ENCODE data around the gene VWF.
A peak's percentile ranks its signal among the peaks of the same experiment; 100 is the strongest.

Gene VWF

DNA sequence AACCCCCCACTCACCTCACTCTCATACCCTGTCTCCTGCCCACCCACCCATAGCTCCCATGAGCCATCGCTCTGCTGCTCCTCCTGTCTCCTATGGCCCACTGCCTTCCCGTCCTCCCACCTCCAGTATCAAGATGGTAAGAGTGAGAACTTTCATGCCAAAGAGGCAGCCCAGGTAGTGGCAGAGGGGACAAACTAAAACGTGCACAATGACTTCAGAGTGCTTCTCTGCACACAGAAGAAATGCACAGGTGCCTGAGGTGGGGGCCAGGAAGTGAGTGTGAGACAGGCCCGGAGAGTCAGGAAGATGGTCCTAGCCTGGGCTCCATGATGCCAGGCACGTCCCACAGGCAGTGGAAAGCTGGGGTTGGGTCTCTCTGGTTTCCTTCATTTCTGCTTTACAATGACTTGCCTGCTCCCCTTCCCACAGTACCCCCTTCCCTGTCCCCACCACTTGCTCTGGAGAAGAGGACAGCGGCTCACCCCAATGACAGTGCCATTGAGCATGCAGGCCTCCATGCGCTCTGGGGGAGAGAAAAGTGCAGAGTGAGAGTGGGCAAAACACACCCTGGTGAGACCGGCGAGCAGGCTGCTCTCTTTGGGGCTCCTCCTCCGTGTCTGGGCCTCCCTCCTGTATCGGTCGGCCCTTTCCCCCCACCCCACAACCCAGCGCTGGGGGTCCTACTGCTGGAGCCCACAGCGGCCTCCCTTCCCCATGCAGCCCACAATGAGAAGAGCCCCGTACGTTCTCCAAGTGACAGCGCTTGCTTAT lies 156.6 kb downstream of the VWF start:
- intact Hi-C loops (cut with DNase I): no loop called here
- DNase-seq: no peak

DNA sequence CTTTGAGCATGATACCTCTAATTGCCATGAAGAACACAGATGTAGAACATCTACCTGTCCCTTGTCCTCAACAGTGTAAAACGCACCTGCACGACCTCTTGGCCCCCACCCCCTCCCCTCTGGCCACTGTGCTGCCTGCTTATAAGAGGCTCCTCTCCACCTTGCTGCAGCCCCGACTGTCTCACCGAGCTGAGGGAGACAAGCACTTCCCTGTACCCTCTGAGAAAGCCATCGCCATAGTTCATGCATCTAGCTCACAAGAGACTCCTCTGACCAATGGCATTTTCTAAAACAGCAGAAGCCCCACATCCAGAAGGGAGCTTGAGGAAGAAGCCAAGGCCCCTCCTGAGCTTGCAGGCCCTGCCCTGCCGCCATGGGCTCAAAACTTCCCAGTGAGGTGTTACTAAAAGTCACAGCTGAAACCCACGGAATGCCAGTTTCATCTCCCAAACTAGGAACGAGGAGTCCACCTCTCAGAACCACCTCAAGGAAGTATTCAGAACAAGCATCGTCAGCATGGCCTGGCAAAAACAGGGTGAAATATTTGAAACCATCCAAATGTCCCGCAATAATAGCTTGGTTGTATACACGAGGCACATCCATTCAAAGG lies 157.9 kb downstream of the VWF start:
- no peak for DNase-seq
- intact Hi-C loops (cut with DNase I): no loop called here

DNA sequence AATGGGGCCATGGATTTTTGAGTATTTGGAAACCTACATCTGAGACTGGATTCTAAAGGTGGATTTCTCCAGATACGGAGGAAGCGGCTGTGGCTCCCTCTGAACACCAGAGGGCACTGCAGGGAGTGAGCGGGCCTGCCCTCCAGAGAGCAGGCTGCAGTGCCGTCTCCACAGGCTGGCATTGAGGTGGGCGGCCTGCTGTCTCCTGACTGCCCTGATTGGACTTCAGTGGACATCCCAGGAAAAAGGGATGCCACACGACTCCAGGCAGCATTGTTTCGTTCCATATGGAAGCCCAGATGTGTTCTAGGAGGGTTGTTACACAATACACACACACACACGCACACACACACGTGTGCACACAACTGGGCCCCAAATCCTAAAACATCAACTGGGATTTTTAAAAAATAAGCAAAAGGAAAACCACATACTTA lies 158.5 kb downstream of the VWF start:
- peak in 9 of 10 donors; percentile 47 to 92 (median 61) for DNase-seq
- intact Hi-C loops (cut with DNase I): no loop called here

DNA sequence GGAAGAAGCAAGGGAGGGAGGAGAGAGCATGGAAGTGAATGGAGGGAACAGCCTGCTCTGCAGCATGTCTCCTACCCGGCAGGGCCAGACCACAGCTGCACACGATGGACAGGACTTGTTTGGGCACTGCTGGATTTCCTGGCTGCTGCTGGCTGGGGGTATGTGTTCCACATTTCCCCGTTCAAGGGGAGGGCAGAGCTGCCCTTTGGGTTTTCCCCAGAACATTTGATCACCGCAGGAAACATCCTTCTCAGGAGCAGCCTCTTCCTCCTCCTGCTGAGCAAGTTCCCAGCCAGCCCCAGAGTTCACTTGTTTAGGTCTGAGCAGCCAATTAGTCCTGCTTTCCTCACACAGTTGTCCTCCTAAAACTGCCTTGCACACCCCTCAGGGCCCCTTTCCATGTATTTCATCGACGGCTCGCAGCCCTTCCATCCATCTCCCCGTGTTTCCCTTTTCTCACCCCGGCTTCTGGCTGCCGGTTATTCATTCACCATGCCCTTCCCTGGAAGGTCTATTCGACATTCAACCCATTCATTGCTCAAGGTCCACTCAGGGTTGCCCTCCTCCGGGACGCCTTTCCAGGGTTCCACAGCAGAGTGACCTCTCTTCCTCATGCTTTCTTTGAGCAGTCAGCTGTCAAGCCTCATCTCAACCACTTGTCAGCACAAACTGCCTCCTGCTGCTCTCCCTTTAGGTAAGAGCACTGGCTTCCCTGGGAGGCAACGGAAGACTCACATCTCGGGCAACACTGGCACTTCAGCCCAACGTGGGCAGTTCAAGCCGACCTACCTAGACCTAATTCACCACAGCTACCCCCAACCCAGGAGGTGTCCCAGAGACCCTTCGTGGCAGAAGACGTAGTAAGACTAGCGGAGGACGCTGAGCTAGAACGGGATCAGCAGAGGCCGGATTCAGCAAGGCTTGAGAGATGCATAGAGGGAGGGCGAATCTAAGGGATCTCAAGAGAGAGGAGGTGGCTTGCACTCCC lies 159.3 kb downstream of the VWF start:
- DNase-seq: peak in 1 of 10 donors; percentile 80
- intact Hi-C loops (cut with DNase I): no loop called here

DNA sequence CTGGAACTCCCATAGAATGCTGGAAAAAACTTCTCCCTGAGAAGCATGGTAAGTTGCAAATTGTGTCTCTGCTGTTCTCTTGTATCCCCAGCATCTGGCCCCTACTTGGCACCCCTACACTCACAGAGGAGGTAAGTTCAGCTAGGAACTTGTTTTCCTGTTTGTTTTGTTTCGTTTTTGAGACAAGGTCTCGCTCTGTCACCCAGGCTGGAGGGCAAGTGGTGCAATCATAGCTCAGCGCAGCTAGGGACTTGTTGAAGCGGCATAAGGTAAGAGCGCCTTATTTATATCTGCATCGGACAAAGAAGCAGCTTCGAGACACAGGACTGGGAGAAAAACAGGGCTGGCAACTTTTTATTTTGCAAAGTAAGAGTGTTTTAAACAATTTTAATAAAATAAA lies 161.0 kb downstream of the VWF start:
- DNase-seq: no peak
- intact Hi-C loops (cut with DNase I): no loop called here

DNA sequence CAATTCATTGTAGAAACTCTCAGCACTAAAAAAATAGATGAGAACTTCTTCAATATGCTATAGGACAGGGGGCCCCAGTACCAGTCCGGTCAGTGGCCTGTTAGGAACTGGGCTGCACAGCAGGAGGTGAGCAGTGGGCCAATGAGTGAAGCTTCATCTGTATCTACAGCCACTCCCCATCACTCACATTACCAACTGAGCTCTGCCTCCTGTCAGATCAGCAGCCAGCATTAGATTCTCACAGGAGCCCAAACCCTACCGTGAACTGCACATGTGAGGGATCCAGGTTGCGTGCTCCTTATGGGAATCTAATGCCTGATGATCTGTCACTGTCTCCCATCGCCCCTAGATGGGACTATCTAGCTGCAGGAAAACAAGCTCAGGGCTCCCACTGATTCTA lies 163.7 kb downstream of the VWF start:
- DNase-seq: no peak
- intact Hi-C loops (cut with DNase I): no loop called here

DNA sequence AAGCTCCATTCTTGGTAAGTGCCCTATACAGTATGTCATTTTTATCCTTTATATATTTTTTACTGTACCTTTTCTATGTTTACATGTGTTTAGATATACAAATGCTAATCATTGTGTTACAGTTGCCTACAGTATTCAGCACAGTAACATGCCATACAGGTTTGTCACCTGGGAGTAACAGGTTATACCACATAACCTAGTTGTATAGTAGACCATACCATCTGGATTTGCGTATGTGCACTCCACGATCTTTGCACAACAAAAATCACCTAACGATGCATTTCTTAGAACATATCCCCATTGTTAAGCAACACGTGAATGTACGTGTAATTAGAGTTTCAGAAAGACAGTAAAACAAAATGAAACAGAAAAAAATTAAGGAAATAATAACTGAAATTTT lies 167.5 kb downstream of the VWF start:
- no peak for DNase-seq
- intact Hi-C loops (cut with DNase I): no loop called here

DNA sequence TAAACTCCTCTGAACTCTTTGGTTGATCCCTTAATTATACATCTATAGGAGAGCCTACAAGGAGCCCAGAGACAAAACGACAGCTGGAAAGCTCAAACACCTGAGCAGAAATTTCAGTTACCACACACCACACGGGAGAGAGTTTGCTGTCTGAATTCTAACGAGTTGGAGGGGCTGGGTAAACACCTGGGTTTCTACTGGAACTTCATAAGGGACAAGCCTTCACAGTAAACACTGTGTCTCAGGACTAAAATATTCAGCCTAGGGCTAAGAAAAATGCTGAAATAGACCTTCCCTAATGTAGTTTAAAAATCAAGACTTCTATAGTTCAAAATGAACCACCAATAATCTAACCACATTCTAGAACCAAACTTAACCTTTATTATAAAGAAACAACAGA lies 169.8 kb downstream of the VWF start:
- intact Hi-C loops (cut with DNase I): no loop called here
- no peak for DNase-seq

DNA sequence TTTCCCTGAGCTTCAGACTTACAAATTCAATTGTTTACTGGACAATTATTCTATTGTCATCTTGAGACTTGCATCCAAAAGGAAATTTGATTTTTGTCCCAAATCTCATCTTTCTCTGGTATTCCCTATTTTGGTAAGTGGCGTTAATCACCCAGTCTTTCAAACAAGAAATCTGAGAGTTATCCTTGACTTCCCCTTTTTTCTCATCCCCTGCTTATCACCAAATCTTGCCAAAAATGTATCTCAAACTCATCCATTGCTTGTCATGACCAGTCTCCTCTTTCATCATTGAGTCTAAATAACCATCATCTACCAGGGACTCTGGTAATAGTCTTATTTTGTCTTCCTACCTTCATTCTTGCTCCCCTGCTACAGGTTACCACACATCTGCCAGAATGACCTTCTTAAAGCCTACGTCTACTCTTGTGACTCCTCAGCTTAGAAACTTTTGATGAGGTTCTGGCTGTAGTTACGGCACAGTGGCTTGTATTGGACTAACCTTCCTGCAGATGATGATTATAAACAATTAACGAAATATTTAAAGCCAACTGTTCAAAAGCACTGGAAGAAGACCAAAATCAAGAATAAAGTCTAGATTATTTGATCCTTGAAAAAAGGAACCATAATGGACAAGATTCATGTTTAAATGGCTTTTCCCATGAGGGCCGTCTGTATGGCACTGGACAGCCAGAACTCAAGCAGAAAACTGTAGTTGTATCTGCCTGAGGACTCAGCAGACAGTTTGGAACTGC lies 170.5 kb downstream of the VWF start:
- intact Hi-C loops (cut with DNase I): no loop called here
- DNase-seq: no peak

DNA sequence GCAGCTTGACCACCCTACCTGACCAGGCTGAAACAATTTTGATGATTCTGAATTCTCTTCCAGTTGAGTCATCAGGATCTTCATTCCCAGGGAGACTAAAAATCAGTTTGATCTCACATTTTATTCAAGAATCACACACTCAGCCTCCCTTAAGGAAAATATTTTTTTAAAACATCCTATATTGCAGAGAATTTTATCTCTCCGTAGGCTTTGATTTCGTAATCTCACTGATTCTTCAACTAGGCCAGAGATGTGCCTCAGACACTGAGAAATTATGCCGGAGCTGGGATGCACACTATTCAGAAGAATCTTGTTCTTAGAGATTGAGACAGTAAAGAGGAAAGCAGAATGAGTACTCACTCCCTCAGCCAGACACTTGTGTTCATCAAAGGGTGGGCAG lies 172.4 kb downstream of the VWF start:
- intact Hi-C loops (cut with DNase I): no loop called here
- no peak for DNase-seq

DNA sequence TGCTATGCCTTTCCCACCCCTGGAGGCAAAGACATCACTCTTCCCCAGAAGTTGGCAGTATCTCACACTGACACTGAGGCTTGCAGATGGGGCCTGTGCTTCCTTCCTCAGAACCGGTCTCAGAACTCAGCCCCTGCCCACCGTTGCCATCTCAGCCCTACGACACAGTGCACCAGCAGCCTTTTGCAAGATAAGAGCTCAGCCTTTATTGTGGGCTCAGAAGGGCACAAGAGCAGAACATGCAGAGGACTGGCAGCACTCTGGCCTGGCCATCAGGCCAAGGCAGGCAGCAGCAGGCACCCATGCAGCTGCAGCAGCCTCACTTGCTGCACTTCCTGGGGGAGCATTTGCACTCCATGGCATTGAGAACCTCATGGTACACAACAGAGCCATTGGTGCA lies 175.8 kb downstream of the VWF start:
- no peak for DNase-seq
- intact Hi-C loops (cut with DNase I): no loop called here

DNA sequence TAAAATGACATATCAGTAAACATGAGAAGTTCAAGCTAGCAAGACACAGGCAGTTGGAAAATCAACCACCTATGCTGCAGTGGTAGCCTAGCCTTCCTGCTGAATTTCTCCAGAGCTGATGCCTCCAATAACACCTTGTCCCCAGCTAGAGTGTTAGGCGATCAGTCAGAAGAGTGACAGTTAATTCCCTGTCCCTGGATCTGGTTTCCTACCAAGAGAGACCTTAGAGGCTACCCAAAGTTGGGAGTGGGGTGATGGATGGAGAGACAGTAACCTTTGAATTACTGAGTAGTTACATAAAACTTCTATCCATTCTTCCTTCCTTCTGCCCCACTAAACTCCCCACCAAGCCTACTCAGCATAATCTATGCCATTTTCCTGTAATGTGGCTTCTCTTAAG lies 177.5 kb downstream of the VWF start:
- DNase-seq: no peak
- intact Hi-C loops (cut with DNase I): no loop called here

DNA sequence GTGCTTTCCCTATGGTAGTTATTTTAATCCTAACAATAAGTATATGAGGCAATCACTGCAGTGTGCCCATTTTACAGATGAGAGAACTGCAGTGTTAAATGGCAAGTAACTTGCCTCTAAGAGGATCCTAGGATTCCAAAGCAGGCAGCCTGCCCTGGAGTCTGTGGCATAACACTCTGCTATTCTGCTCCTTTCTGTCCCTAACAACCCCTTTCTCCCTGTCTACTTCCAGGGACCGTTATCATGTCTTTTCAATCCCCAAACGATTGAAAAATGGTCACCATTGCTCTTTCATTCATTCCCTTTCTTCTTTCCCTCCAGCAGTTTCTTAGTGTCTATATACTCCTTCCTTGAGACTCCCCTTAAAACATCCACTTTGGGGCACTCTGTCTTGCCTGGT lies 178.1 kb downstream of the VWF start:
- intact Hi-C loops (cut with DNase I): no loop called here
- peak in 1 of 10 donors; percentile 18 for DNase-seq

DNA sequence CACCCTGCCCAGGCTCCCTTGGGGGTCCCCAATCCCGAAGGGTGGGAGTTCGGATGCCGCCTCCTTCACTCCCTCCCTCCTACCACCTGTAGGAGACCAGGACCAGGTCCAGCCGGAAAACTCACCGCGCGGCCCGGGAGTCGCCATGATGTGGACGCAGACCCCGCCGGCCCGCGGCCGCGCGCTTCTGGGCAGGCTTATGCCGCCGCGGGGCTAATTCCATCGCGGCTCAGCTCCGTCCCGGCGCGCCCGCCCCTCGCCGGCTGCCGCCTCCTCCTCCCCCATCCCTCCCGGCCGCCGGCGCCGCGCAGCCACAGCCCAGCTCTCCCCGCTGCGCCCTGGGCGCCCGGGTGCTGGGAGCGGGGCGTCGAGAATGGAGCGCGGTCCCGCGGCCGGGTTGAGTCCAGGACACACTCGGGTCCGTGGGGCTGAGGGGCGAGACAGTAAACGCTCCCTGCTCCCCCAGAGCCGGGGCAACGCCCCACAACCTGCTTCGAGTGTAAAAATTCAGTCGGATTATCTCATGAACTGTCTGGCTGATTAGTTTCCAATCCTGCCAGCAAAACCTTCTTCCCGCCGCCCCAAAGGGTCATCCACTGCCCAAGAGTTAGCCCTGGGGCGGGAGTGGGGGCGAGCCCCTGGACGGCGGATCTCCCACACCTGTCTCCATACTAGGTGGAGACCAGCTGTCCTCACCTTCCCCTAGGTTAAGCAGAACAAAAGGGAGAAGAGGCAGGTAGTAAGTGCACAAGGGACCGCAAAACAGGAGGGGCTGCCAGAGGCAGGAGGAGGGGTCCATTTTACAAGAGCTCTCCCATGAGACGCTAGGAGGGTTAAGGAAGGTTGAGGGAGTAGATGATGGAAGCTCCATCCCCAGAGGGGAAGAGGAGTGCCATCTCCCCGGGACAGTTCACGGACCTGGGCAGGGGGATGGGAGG lies 179.1 kb downstream of the VWF start, which contains the start of gene ANO2:
TSS of gene ANO2 (minus strand) at position 189 of the 938 bp plus-strand sequence. CDS start at position 147, 42 bp downstream.
- intact Hi-C loops (cut with DNase I): no loop called here
- peak in 4 of 10 donors; percentile 5 to 81 (median 44) for DNase-seq

DNA sequence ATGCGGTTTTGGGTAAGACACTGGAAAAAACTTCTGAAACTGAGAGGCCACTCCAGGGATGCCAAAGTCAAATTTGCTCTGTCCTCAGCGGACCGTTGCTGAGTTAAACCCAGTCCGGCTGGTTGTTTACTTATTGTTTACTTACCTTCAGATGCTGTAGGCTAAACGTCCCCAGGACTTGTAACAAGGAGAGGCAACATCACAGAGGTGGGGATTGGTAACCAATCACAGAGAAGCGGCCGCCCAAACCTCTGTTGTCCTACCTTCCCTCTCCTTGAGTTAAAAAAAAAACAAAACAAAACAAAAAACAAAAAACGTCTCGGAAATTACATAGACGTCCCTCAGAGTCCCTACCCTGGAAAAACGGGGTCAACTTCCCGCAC lies 179.8 kb downstream of the VWF start:
- intact Hi-C loops (cut with DNase I): no loop called here
- peak in 1 of 10 donors; percentile 8 for DNase-seq

DNA sequence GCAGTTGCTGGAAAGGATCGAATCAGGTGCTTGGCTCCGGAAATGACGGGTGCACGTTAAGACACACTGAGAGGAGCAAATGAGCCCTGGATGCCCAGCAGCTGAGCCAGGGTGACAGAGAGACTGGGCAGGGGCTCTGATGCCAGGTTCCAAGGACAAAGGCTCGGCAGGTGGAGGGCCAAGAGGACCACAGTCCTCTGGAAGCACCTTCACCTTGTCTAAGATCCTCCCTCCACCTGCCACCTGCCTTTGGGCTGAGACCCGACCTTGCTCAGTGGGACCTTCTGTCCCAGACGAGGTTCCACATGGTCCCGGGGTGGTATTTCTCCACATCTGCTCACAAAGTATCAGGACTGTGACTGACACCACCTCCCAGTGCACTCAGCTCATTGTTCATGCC lies 180.4 kb downstream of the VWF start:
- peak in 1 of 10 donors; percentile 55 for DNase-seq
- intact Hi-C loops (cut with DNase I): no loop called here

DNA sequence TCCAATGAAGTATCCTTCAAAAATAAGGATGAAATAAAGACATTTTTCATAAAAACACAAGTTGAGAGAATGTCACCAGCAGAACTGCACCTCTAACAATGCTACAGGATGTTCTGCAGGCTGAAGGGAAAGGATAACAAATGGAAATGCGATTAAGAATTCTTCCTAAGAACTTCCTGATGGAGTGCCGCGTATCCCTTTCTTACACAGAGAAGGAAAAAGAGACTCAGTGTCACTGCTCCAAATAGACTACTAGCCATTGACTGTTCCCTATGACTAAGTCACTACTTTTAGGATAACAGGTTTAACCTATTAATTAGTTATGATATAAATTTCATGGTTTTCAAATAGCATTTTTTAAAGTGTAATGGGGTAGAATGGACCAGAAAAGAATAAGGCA lies 182.6 kb downstream of the VWF start:
- no peak for DNase-seq
- intact Hi-C loops (cut with DNase I): no loop called here

DNA sequence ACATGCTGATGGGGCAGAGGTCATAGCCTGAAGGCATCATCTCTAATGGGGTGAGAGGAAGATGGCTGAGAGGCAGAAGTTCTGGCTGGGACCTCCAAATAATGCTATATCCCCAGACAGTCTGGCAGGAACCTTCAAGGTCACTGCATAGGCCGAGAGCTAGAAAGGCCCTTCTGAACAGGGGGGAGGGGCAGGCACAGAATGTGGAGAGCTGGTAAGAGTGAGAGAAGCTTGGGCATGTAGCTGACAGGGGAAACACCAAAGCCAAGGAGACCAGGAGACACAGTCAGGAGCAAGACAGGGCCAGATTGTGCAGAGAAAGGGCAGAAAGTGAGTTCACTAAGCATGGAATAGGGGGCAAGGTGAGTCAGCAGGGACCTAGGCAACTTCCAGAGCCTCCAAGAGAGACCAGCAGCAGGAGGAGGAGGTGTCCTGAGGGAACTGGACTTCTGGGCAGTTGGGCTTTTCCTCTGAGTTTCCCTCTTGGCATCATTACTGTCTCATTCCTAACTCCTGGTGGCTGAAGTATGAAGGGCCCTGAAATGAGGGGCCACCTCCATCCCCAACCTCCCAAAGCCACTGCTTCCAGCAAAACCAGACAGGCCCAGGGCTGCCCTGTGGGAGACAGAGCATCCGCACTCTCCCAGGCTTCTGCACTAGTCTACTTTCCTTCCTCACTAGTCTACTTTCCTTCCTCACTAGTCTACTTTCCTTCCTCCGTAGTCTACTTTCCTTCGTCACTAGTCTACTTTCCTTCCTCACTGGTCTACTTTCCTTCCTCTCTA lies 196.5 kb downstream of the VWF start:
- intact Hi-C loops (cut with DNase I): no loop called here
- peak in 1 of 10 donors; percentile 27 for DNase-seq
